Activated CD8-positive, alpha-beta memory T cell treated with anti-CD3 and anti-CD28 coated beads, Interleukin-2, amount 50 U/mL, for 24 hours (primary cell): ENCODE data around the gene ERICH3.
"Not testable (repeated sequence)": the region's sequence is repeated elsewhere in the genome, so short reads cannot be mapped to it uniquely, and the experiment has no call there.

Source experiments
- DNase-seq: peaks from one replicate; pipeline ENCODE4 v3.0.0-alpha.2; 2020; ENCODE audit errors: extremely low read depth

The ERICH3 gene

GRCh38 chr1:74677926-74678325 is 4.3 kb upstream of the ERICH3 start:
- DNase-seq, result no peak

DNA sequence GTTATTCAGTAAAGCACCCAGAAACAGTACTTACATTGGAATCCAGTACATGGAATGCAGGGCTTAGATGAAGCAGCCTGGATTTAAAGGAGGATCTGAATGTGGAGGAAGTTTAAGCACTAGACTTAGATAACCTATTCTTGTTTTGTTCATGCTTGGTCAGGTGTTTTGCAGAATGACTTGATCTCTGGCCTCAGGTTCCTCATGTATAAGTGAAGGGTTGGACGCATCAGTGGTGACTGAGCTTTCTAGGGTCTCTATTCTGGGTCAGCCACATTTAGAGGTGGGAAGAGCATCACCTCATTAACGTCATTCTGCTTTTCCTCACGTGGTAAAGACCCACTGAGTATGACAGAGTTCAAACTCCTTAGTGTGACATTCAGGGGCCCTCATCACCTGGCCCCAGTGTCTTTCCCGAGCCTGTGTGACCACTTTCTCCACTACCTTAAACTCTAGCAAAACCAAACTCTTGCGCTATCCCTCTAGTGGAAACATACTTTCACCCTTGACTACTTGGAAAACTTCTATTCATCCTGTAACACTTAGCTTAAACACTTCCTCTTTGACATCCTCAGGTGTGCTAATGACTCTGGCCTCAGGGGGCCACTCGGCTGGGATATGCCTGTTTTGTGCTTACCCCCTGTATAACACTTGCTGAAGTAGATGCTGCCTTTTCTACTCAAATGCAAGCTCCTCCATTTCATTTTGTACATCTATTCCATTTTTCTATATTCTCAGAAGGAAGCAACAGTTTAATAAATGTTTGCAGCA is 871 bp upstream of the ERICH3 start:
- DNase-seq, result no peak

DNA sequence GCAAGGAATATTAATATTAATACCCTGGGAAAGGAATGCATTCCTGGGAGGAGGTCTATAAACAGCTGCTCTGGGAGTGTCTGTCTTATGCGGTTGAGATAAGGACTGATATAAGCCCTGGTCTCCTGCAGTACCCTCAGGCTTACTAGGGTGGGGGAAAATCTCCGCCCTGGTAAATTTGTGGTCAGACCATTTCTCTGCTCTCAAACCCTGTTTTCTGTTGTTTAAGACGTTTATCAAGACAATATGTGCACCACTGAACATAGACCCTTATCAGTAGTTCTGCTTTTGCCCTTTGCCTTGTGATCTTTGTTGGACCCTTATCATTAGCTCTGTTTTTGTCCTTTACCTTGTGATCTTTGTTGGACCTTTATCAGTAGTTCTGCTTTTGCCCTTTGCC is 2.7 kb downstream of the ERICH3 start:
- DNase-seq, result not testable (repeated sequence)

- no peak for DNase-seq
Observed at GRCh38 chr1:74654708-74655107, 18.9 kb downstream of the ERICH3 start.

- DNase-seq, result no peak
Observed at GRCh38 chr1:74652711-74653139, 20.9 kb downstream of the ERICH3 start.

GRCh38 chr1:74650561-74650960 is 23.0 kb downstream of the ERICH3 start:
- DNase-seq, result no peak

GRCh38 chr1:74641876-74642275 is 31.7 kb downstream of the ERICH3 start:
- no peak for DNase-seq

DNA sequence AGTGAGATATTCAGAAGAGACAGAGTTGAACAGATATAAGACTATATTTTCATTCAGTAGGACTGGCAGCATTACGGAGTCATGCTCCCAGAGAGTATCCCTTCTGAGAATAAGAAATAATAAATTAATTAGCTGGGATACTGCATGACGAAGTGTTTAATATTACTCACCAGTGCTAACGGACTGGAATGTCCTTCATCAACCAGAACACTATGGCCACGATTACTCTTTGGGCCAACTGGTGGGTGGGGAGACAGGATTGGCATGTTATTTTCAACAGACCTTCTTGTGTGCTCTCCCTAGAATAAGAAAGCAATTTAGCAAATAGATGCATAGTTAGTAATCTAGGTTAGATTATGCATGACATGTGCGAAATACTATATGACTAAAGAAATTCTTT is 32.4 kb downstream of the ERICH3 start:
- DNase-seq, result no peak

- no peak for DNase-seq
Observed at GRCh38 chr1:74637296-74637695, 36.3 kb downstream of the ERICH3 start.

DNA sequence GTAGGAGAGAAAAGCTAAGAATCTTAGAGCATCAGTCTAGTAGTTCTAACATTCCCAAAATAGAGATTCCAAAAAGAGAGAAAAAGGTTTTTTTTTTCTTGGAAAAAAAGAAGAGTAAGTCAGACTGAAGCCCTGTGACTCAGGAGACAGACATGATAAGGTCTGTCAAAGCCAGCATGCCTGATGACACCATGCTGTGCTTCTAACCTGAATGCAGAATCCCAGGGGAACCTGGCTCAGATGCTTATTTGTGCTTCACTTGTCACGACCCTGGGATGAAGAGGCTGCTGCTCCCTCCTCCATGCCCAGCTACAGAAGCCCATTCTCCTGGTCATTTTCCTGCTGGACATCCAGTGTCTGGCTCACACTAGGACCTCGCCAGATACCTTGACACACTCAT is 44.3 kb downstream of the ERICH3 start:
- no peak for DNase-seq

DNA sequence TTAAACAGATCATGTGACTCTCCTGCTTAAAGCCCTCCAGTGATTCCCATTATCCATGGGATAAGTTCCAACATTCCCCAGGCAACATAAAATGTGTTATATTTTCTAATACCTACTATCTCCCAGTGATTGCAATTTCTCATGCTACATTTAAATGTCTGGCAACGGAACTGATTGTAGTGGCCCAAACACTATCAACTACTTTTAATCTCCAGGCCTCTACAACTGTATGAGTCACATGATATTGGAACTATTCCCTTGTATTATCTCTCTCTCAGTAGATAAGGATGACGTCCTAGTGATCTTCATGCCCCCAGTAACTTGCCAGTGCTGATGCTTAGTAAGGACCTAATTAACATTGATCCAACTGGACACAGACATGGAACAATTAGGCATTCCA is 49.9 kb downstream of the ERICH3 start:
- no peak for DNase-seq

GRCh38 chr1:74620242-74620641 is 53.4 kb downstream of the ERICH3 start:
- no peak for DNase-seq

DNA sequence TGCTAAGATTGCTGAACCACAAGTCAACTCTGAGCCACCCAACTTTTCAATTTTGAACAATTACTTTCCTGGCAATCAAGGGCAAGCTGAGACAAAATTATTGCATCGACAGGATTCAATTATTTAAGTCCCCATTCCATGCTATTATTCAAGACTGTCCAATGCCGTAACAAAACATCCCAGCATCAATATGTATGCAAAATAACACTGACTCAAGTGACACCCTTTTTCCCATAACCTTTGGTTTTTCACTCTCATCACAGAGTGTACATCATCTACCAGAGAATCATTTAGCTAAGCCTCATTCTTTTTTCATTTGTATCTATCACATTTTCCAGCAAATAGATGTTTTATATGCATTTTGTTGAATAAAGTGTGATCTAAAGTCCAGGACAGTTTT is 54.6 kb downstream of the ERICH3 start:
- DNase-seq, result no peak

DNA sequence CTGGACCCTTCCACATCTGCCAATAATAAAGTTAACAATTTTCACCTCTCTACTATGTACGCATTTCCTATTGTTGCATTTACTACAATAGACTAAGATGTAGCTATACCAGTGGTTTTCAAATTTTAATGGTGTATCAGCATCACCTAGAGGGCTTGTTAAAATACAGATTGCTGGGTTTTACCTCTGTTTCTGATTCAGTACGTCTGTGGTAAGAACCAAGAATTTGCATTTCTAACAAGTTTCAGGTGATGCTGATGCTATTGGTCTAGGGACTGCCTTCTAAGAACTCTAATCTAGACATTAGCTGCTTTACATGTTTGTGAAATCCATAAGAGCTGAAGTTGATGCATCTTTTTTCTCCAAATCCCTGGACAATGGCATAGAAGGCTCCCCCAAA is 59.7 kb downstream of the ERICH3 start:
- DNase-seq, result no peak

GRCh38 chr1:74611887-74612286 is 61.7 kb downstream of the ERICH3 start:
- no peak for DNase-seq

GRCh38 chr1:74610961-74611360 is 62.6 kb downstream of the ERICH3 start:
- no peak for DNase-seq

- no peak for DNase-seq
Observed at GRCh38 chr1:74609810-74610371, 63.7 kb downstream of the ERICH3 start.

GRCh38 chr1:74596717-74597116 is 76.9 kb downstream of the ERICH3 start:
- no peak for DNase-seq

- no peak for DNase-seq
Observed at GRCh38 chr1:74593887-74594866, 79.4 kb downstream of the ERICH3 start.

DNA sequence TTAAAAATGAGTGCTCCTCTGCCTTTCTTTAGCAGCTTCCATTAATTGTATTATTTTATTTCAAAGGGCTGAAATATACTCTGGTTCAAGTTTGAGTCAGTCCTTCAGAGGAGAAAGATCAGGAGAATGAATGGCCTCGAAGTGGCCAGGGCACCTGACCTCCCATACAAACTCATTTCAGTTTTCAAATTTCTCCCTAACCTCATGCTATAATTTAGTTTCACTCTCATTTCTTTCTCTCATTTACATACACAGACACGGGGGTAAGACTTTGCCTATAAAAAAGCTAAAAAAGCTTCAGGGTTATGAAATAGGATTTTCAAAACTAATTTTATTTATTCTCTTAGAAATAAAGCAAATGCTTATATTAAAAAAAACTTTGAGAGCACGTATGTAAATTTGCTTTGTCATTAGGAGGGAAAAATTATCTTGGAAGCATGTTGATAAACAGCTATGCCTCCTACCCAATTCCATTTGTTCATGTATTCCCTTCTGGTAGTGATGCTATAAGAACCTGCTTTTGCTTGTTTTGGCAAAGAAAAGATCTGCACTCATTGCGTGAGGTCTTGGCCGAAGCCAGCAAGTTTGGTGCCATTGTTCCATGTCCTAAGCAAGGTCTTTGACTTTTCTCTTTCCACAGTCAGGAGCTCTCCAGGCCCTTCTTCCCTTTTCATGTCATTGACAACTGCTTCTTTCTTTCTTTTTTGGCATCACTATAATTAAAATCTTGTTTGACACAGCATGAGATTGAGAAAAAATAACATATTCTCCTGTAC is 80.8 kb downstream of the ERICH3 start:
- no peak for DNase-seq

DNA sequence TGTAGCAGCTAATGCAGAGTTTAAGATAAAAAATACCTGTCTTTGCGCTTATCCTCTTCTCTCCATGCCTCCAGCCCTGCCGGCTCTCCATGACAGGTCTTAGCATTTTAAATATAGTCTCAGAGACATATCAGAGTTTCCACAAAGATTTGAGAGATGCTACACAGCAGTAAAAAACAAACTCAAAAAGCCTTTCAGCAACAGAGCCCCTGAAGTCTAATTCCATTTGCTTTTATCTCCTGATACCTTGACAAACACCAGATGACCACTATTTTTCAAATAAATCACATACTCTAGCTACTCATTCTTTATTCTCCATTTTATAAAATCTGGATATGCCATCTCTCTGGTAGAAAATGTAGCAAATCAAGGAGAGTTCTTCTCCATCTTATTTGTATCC is 81.6 kb downstream of the ERICH3 start:
- DNase-seq, result no peak

- no peak for DNase-seq
Observed at GRCh38 chr1:74590288-74590687, 83.3 kb downstream of the ERICH3 start.
